Vagina (tissue), 2 donors: ENCODE data around the gene KCTD14. TPM values are rescaled to one million over a fixed set of nuclear protein-coding genes. Genes with fewer than 3 reads are reported as not detected.

Source experiments
- DNase-seq, 2 donors: peaks; one replicate each; pipeline ENCODE4 v3.0.0-alpha.2; 2017; ENCODE audit errors: extremely low spot score in 2 of 2
- H3K27ac ChIP-seq: fragments of 200-600 bp; sonication (generic); one replicate; pipeline ENCODE4 v1.5.1; 2019
- H3K27me3 ChIP-seq: fragments of 200-600 bp; sonication (generic); one replicate; pipeline ENCODE4 v1.5.1; 2019
- H3K36me3 ChIP-seq, 2 donors: fragments of 200-600 bp; sonication (generic); one replicate each; pipeline ENCODE4 v1.5.1; 2017 to 2019
- H3K4me1 ChIP-seq: fragments of 200-600 bp; sonication (generic); one replicate; pipeline ENCODE4 v1.5.1; 2019
- H3K4me3 ChIP-seq, 2 donors: fragments of 200-600 bp; sonication (generic); 1 replicate in 1 of 2; 2 replicates in 1 of 2; pipeline ENCODE4 v1.5.1; 2016 to 2019
- H3K9me3 ChIP-seq: fragments of 200-600 bp; sonication (generic); one replicate; pipeline ENCODE4 v1.5.1; 2019
- CTCF ChIP-seq, 3 experiments: fragments of 450-650 bp in 2 of 3; fragments of 200-600 bp in 1 of 3; sonication (generic) in 1 of 3; IDR thresholded peaks; one replicate each; pipeline ENCODE4 v1.5.1; 2017 to 2019; ENCODE audit warnings: antibody characterized with exemption in 3 of 3, mild to moderate bottlenecking in 2 of 3, moderate library complexity in 2 of 3
- POLR2A ChIP-seq, 2 donors: fragments of 450-650 bp; IDR thresholded peaks; one replicate each; pipeline ENCODE4 v1.6.1; 2017; ENCODE audit warnings: antibody characterized with exemption in 2 of 2, mild to moderate bottlenecking in 2 of 2, moderate library complexity in 2 of 2
- POLR2AphosphoS5 ChIP-seq, 2 donors: sonication (generic); formaldehyde crosslinking; IDR thresholded peaks; one replicate each; pipeline ENCODE4 v1.9.0; 2017; ENCODE audit warnings: antibody characterized with exemption in 2 of 2, mild to moderate bottlenecking in 2 of 2, low read depth in 1 of 2; ENCODE audit not compliant: insufficient read depth in 1 of 2
- intact Hi-C: fragments of 100-400 bp; cut with DNase I; formaldehyde crosslinking; loops from one replicate; pipeline ENCODE4 v1.15.1; 2023
- total RNA-seq: library from RNA; depleted of rRNA; stranded (reverse); fragments of >200 nt; gene quantifications from one replicate; pipeline ENCODE4 v1.2.3, GENCODE V29; 2016

KCTD14 gene
- total RNA-seq, 1 donor from 2014 or later: 2.9 TPM

- Histone ChIP-seq H3K9me3 (no peaks in the 10 kb centered on the region), H3K36me3 (no peaks in the 10 kb centered on the region), H3K27me3 (no peaks in the 10 kb centered on the region), H3K27ac (no peak overlapping the region), H3K4me3 (no peak overlapping the region), H3K4me1 (peaks cover 1% of the 10 kb centered on the region)
- DNase-seq: no peak
- intact Hi-C loops: no loop called here
- TF ChIP-seq POLR2AphosphoS5 (IDR thresholded peaks at IDR 0.05; ENCODE audit: insufficient read depth in 1 of 2, low read depth in 1 of 2) (no peak), CTCF (IDR thresholded peaks at IDR 0.05) (no peak), POLR2A (IDR thresholded peaks at IDR 0.05) (no peak)
Observed at GRCh38 chr11:78025378-78025777, 2.3 kb upstream of the KCTD14 start.

GRCh38 chr11:78023426-78023825 lies 350 bp upstream of the KCTD14 start:
- H3K4me3 ChIP-seq: peak overlapping the region; percentile 44 to 60
- no peaks in the 10 kb centered on the region for H3K9me3 ChIP-seq
- H3K36me3 ChIP-seq: no peaks in the 10 kb centered on the region
- H3K27ac ChIP-seq: no peak overlapping the region
- no peak for DNase-seq
- intact Hi-C loops: no loop called here
- no peak for TF ChIP-seq CTCF (IDR thresholded peaks at IDR 0.05)
- TF ChIP-seq POLR2AphosphoS5 (IDR thresholded peaks at IDR 0.05; ENCODE audit: insufficient read depth in 1 of 2, low read depth in 1 of 2): no peak
- no peak for TF ChIP-seq POLR2A (IDR thresholded peaks at IDR 0.05)
- H3K27me3 ChIP-seq: no peaks in the 10 kb centered on the region
- H3K4me1 ChIP-seq: no peaks in the 10 kb centered on the region

GRCh38 chr11:78021611-78022010 lies 1.5 kb downstream of the KCTD14 start:
- H3K36me3 ChIP-seq: no peaks in the 10 kb centered on the region
- H3K4me3 ChIP-seq: no peak overlapping the region
- H3K9me3 ChIP-seq: no peaks in the 10 kb centered on the region
- TF ChIP-seq POLR2A (IDR thresholded peaks at IDR 0.05) (no peak), CTCF (IDR thresholded peaks at IDR 0.05) (no peak), POLR2AphosphoS5 (IDR thresholded peaks at IDR 0.05; ENCODE audit: insufficient read depth in 1 of 2, low read depth in 1 of 2) (no peak)
- H3K4me1 ChIP-seq: no peaks in the 10 kb centered on the region
- intact Hi-C loops: no loop called here
- H3K27ac ChIP-seq: no peak overlapping the region
- no peaks in the 10 kb centered on the region for H3K27me3 ChIP-seq
- no peak for DNase-seq

GRCh38 chr11:78020246-78020645 lies 2.8 kb downstream of the KCTD14 start:
- no peak overlapping the region for H3K27ac ChIP-seq
- H3K27me3 ChIP-seq: no peaks in the 10 kb centered on the region
- no peaks in the 10 kb centered on the region for H3K9me3 ChIP-seq
- DNase-seq: no peak
- intact Hi-C loops: no loop called here
- TF ChIP-seq POLR2A (IDR thresholded peaks at IDR 0.05): no peak
- TF ChIP-seq POLR2AphosphoS5 (IDR thresholded peaks at IDR 0.05; ENCODE audit: insufficient read depth in 1 of 2, low read depth in 1 of 2): no peak
- TF ChIP-seq CTCF (IDR thresholded peaks at IDR 0.05): no peak
- no peak overlapping the region for H3K4me3 ChIP-seq
- no peaks in the 10 kb centered on the region for H3K36me3 ChIP-seq
- H3K4me1 ChIP-seq: no peaks in the 10 kb centered on the region

- TF ChIP-seq POLR2AphosphoS5 (IDR thresholded peaks at IDR 0.05; ENCODE audit: insufficient read depth in 1 of 2, low read depth in 1 of 2) (no peak), POLR2A (IDR thresholded peaks at IDR 0.05) (no peak), CTCF (IDR thresholded peaks at IDR 0.05) (no peak)
- no peak for DNase-seq
- H3K36me3 ChIP-seq: no peaks in the 10 kb centered on the region
- intact Hi-C loops: no loop called here
- no peaks in the 10 kb centered on the region for H3K27me3 ChIP-seq
- H3K4me3 ChIP-seq: no peak overlapping the region
- no peaks in the 10 kb centered on the region for H3K4me1 ChIP-seq
- H3K27ac ChIP-seq: no peak overlapping the region
- no peaks in the 10 kb centered on the region for H3K9me3 ChIP-seq
Observed at GRCh38 chr11:78019808-78020207, 3.3 kb downstream of the KCTD14 start.
